Measurements from ENCODE around the gene WDR27. TPM values are rescaled to one million over a fixed set of nuclear protein-coding genes. Genes with fewer than 3 reads are reported as not detected.

The WDR27 gene
- total and polyA plus RNA-seq, 7 donors: 1.2 to 46.0 (median 20.0) TPM

- WGBS, 2 donors: 76% methylated on average over 5 of the region's 5 CpGs
- no peak overlapping the region for H3K4me3 ChIP-seq
- no peak for DNase-seq
- intact Hi-C loops (cut with DNase I): no loop called here
- no peaks in the 10 kb centered on the region for H3K27me3 ChIP-seq
- H3K9me3 ChIP-seq: no peaks in the 10 kb centered on the region
- peaks cover 0 to 22% (median 12%) of the 10 kb centered on the region in 4 donors for H3K4me1 ChIP-seq
- no peak overlapping the region for H3K27ac ChIP-seq
- H3K36me3 ChIP-seq: no peaks in the 10 kb centered on the region
- TF ChIP-seq POLR2A (IDR thresholded peaks at IDR 0.05): no peak
- no peak for TF ChIP-seq EP300 (IDR thresholded peaks at IDR 0.05)
- no peak for TF ChIP-seq POLR2AphosphoS5 (IDR thresholded peaks at IDR 0.05)
- TF ChIP-seq, protein P1, sequence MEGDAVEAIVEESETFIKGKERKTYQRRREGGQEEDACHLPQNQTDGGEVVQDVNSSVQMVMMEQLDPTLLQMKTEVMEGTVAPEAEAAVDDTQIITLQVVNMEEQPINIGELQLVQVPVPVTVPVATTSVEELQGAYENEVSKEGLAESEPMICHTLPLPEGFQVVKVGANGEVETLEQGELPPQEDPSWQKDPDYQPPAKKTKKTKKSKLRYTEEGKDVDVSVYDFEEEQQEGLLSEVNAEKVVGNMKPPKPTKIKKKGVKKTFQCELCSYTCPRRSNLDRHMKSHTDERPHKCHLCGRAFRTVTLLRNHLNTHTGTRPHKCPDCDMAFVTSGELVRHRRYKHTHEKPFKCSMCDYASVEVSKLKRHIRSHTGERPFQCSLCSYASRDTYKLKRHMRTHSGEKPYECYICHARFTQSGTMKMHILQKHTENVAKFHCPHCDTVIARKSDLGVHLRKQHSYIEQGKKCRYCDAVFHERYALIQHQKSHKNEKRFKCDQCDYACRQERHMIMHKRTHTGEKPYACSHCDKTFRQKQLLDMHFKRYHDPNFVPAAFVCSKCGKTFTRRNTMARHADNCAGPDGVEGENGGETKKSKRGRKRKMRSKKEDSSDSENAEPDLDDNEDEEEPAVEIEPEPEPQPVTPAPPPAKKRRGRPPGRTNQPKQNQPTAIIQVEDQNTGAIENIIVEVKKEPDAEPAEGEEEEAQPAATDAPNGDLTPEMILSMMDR (IDR thresholded peaks at IDR 0.05): no peak
Measured at GRCh38 chr6:169555971-169556617, 145.7 kb downstream of the WDR27 start.

GRCh38 chr6:169545982-169546381 lies 155.8 kb downstream of the WDR27 start:
- DNase-seq: no peak
- H3K4me3 ChIP-seq: no peak overlapping the region
- peaks cover 0 to 6% (median 2%) of the 10 kb centered on the region in 4 donors for H3K9me3 ChIP-seq
- WGBS, 2 donors: 83 to 95% methylated on average over 6 of the region's 6 CpGs
- H3K27ac ChIP-seq: no peak overlapping the region
- no peaks in the 10 kb centered on the region for H3K36me3 ChIP-seq
- intact Hi-C loops (cut with DNase I): no loop called here
- TF ChIP-seq EP300 (IDR thresholded peaks at IDR 0.05): no peak
- TF ChIP-seq POLR2AphosphoS5 (IDR thresholded peaks at IDR 0.05): no peak
- TF ChIP-seq POLR2A (IDR thresholded peaks at IDR 0.05): no peak
- TF ChIP-seq, protein P1 (IDR thresholded peaks at IDR 0.05): no peak
- H3K27me3 ChIP-seq: no peaks in the 10 kb centered on the region
- no peaks in the 10 kb centered on the region for H3K4me1 ChIP-seq

DNA sequence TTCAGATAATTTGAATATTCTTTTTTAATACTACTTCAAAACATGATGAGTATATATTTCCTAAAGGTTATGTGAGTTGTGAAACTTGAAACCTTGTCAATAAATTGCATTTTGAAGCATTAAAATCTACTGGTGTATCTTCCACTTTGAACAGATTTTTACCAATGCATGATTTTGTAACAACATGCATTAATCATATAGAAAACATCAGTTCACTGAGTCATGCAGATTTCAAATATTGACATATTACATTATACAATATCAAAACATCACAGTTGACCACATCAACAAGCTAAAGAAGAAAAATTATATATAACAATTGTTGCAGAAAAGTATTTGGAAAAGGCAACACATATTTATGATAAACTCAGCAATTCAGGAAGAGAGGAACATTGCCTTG lies 158.1 kb downstream of the WDR27 start:
- Histone ChIP-seq H3K4me1 (no peaks in the 10 kb centered on the region), H3K27ac (no peak overlapping the region), H3K4me3 (no peak overlapping the region), H3K36me3 (no peaks in the 10 kb centered on the region), H3K9me3 (peaks cover 0 to 6% (median 2%) of the 10 kb centered on the region in 4 donors), H3K27me3 (no peaks in the 10 kb centered on the region)
- intact Hi-C loops (cut with DNase I): no loop called here
- no peak for DNase-seq
- no peak for TF ChIP-seq EP300 (IDR thresholded peaks at IDR 0.05)

DNA sequence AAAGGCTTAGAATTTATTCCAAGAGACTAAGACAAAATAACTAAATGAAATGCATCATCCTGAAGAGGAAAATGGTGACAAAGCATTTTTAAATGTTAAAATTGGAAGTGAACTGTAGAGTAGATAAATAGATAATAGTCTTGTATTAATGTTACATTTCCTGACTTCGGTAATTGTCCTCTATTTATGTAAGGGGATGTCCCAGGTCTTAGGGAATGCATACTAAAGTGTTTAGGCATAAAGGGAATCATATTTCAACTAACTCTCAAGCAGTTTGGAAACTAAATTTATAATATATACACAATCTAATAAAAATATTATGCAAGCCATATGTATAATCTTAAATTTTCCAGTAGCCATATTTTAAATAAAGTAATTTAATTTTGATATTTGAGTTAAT lies 159.3 kb downstream of the WDR27 start:
- intact Hi-C loops (cut with DNase I): no loop called here
- Histone ChIP-seq H3K4me3 (no peak overlapping the region), H3K9me3 (peaks cover 0 to 2% (median under 1%) of the 10 kb centered on the region in 4 donors), H3K4me1 (no peaks in the 10 kb centered on the region), H3K36me3 (no peaks in the 10 kb centered on the region), H3K27me3 (no peaks in the 10 kb centered on the region), H3K27ac (no peak overlapping the region)
- no peak for DNase-seq
- TF ChIP-seq POLR2A (IDR thresholded peaks at IDR 0.05): no peak
- TF ChIP-seq EP300 (IDR thresholded peaks at IDR 0.05): no peak
- no peak for TF ChIP-seq POLR2AphosphoS5 (IDR thresholded peaks at IDR 0.05)
- TF ChIP-seq, protein P1 (IDR thresholded peaks at IDR 0.05): no peak
- 93 to 97% methylated on average over 1 of the region's 1 CpG for WGBS, 2 donors

GRCh38 chr6:169539176-169539897 lies 162.5 kb downstream of the WDR27 start:
- intact Hi-C loops (cut with DNase I): no loop called here
- 88 to 93% methylated on average over 5 of the region's 5 CpGs for WGBS, 2 donors

More at GRCh38 chr6:169539176-169539897, 162.5 kb downstream of the WDR27 start:
- no peak for DNase-seq
- Histone ChIP-seq H3K4me1 (peaks cover 0 to 12% (median 4%) of the 10 kb centered on the region in 4 donors), H3K36me3 (no peaks in the 10 kb centered on the region), H3K4me3 (no peak overlapping the region), H3K9me3 (peaks cover 0 to 6% (median 1%) of the 10 kb centered on the region in 4 donors), H3K27me3 (no peaks in the 10 kb centered on the region), H3K27ac (no peak overlapping the region)
- TF ChIP-seq, protein P1 (IDR thresholded peaks at IDR 0.05): no peak
- TF ChIP-seq POLR2AphosphoS5 (IDR thresholded peaks at IDR 0.05) (no peak), EP300 (IDR thresholded peaks at IDR 0.05) (no peak), POLR2A (IDR thresholded peaks at IDR 0.05) (no peak)

Measured in sigmoid colon (tissue), 7 donors.